ENCODE data around the gene ERICH4.

ERICH4 gene

GRCh38 chr19:41410336-41411054, 32.5 kb upstream of the ERICH4 start:
- no peak for TF ChIP-seq CTCF (IDR thresholded peaks at IDR 0.05)

- no peak for TF ChIP-seq CTCF (IDR thresholded peaks at IDR 0.05)
Observed at GRCh38 chr19:41411100-41411967, 31.6 kb upstream of the ERICH4 start.

- TF ChIP-seq CTCF (IDR thresholded peaks at IDR 0.05), result no peak
Observed at GRCh38 chr19:41411968-41412265, 31.0 kb upstream of the ERICH4 start.

GRCh38 chr19:41412953-41413352, 30.0 kb upstream of the ERICH4 start:
- TF ChIP-seq CTCF (IDR thresholded peaks at IDR 0.05), result no peak

- no peak for TF ChIP-seq CTCF (IDR thresholded peaks at IDR 0.05)
Observed at GRCh38 chr19:41413947-41414346, 29.0 kb upstream of the ERICH4 start.

- TF ChIP-seq CTCF (IDR thresholded peaks at IDR 0.05), result no peak
Observed at GRCh38 chr19:41414461-41414860, 28.5 kb upstream of the ERICH4 start.

- no peak for TF ChIP-seq CTCF (IDR thresholded peaks at IDR 0.05)
Observed at GRCh38 chr19:41415154-41415571, 27.8 kb upstream of the ERICH4 start.
